HepG2 (cell line): Measurements from ENCODE around the gene DNAJB11. TPM values are rescaled to one million over a fixed set of nuclear protein-coding genes. Genes with fewer than 3 reads are reported as not detected.

Experiments used
- ATF6 ChIP-seq: sonication (generic); formaldehyde crosslinking; conservative IDR thresholded peaks from 2 replicates; pipeline ENCODE4 v1.4.0; 2020; ENCODE audit warnings: missing genetic modification reagents
- CBX5 ChIP-seq: sonication (generic); formaldehyde crosslinking; IDR thresholded peaks from 2 replicates; pipeline ENCODE4 v1.4.0; 2020; ENCODE audit warnings: missing genetic modification reagents, borderline replicate concordance
- DNMT1 ChIP-seq: sonication (generic); formaldehyde crosslinking; IDR thresholded peaks from 2 replicates; pipeline ENCODE4 v1.5.1; 2020; ENCODE audit warnings: mild to moderate bottlenecking, missing genetic modification reagents
- IRF2 ChIP-seq: IDR thresholded peaks from 2 replicates; pipeline ENCODE4 v1.6.1; 2018; ENCODE audit warnings: missing genetic modification reagents, missing compliant biosample characterization
- MTERF4 ChIP-seq: sonication (generic); formaldehyde crosslinking; IDR thresholded peaks from 2 replicates; pipeline ENCODE4 v1.8.0; 2023; ENCODE audit warnings: mild to moderate bottlenecking, missing genetic modification reagents
- PHF21A ChIP-seq: sonication (generic); formaldehyde crosslinking; IDR thresholded peaks from 2 replicates; pipeline ENCODE4 v1.5.0; 2020; ENCODE audit warnings: mild to moderate bottlenecking, missing genetic modification reagents
- PRDM15 ChIP-seq: sonication (generic); formaldehyde crosslinking; IDR thresholded peaks from 2 replicates; pipeline ENCODE4 v1.4.0; 2020; ENCODE audit warnings: missing genetic modification reagents
- RAD51 ChIP-seq: fragments of 450-650 bp; IDR thresholded peaks from 2 replicates; pipeline ENCODE4 v1.6.1; 2016; ENCODE audit warnings: borderline replicate concordance
- RFXANK ChIP-seq: IDR thresholded peaks from 2 replicates; pipeline ENCODE4 v1.6.1; 2016
- STAG1 ChIP-seq: sonication (generic); formaldehyde crosslinking; IDR thresholded peaks from 2 replicates; pipeline ENCODE4 v1.4.0; 2020; ENCODE audit warnings: missing genetic modification reagents
- TFAP4 ChIP-seq: sonication (generic); IDR thresholded peaks from 2 replicates; pipeline ENCODE4 v1.6.1; 2016; ENCODE audit warnings: low read depth, borderline replicate concordance
- ZNF354B ChIP-seq: sonication (generic); formaldehyde crosslinking; IDR thresholded peaks from 2 replicates; pipeline ENCODE4 v1.8.0; 2022; ENCODE audit warnings: mild to moderate bottlenecking, missing genetic modification reagents
- ZNF552 ChIP-seq: sonication (generic); formaldehyde crosslinking; IDR thresholded peaks from 2 replicates; pipeline ENCODE4 v1.9.0; 2022; ENCODE audit warnings: missing genetic modification reagents, mild to moderate bottlenecking, borderline replicate concordance
- ZNF574 ChIP-seq: sonication (generic); formaldehyde crosslinking; IDR thresholded peaks from 2 replicates; pipeline ENCODE4 v1.4.0; 2020; ENCODE audit warnings: missing genetic modification reagents
- ZNF598 ChIP-seq: sonication (generic); formaldehyde crosslinking; IDR thresholded peaks from 2 replicates; pipeline ENCODE4 v1.5.1; 2020; ENCODE audit warnings: mild to moderate bottlenecking, missing genetic modification reagents, borderline replicate concordance
- ZNF652 ChIP-seq: IDR thresholded peaks from 2 replicates; pipeline ENCODE4 v1.6.1; 2016; ENCODE audit warnings: low read depth, borderline replicate concordance
- ZNF737 ChIP-seq: sonication (generic); formaldehyde crosslinking; IDR thresholded peaks from 2 replicates; pipeline ENCODE4 v1.5.0; 2020; ENCODE audit warnings: missing genetic modification reagents, mild to moderate bottlenecking, borderline replicate concordance
- ZNF878 ChIP-seq: sonication (generic); formaldehyde crosslinking; IDR thresholded peaks from 2 replicates; pipeline ENCODE4 v1.8.1; 2023; ENCODE audit warnings: mild to moderate bottlenecking, missing genetic modification reagents, moderate library complexity
- polyA plus RNA-seq, 8 experiments: library from polyadenylated mRNA; depleted of rRNA in 3 of 8; stranded (reverse) in 7 of 8; unstranded in 1 of 8; fragments of >200 nt; fragmentation: Illumina TruSeq in 4 of 8; extraction: Trizol in 4 of 8; gene quantifications; 2 replicates each; pipeline versions ENCODE4 v1.2.1 to v1.2.3, GENCODE V29; 2011 to 2016; ENCODE audit warnings: low read depth in 4 of 8, missing spikeins in 1 of 8, mixed read lengths in 1 of 8; ENCODE audit not compliant: insufficient read depth in 1 of 8
- total RNA-seq, 5 experiments: library from RNA; depleted of rRNA; stranded (reverse); fragments of >200 nt; fragmentation: Illumina TruSeq; extraction: Trizol; gene quantifications; 2 replicates each; pipeline ENCODE4 v1.2.3, GENCODE V29; 2016; ENCODE audit warnings: low read depth in 1 of 5

Gene DNAJB11
- total and polyA plus RNA-seq, 2 of the 13 experiments (the other 11 are each of a cell fraction or from before 2014, with no cell fraction given), result 41.0 to 132 TPM

GRCh38 chr3:186540221-186540834, 30.2 kb upstream of the DNAJB11 start (continued):
- no peak for TF ChIP-seq PHF21A (CRISPR knock-in tag)
- TF ChIP-seq ZNF737, result no peak
- TF ChIP-seq CBX5 (CRISPR knock-in tag), result no peak
- TF ChIP-seq ATF6 (CRISPR knock-in tag), result 0 out of 2 replicates have a peak, but pooled peaks have one; percentile 55
- no peak for TF ChIP-seq PRDM15 (CRISPR knock-in tag)
- no peak for TF ChIP-seq ZNF354B (CRISPR knock-in tag)
- no peak for TF ChIP-seq TFAP4
- no peak for TF ChIP-seq ZNF598 (CRISPR knock-in tag)
- no peak for TF ChIP-seq ZNF652
- no peak for TF ChIP-seq ZNF878 (CRISPR knock-in tag)
- 0 out of 2 replicates have a peak, but pooled peaks have one; percentile 36 for TF ChIP-seq RFXANK
- peak; percentile 92 for TF ChIP-seq STAG1 (CRISPR knock-in tag)
- no peak for TF ChIP-seq RAD51
- no peak for TF ChIP-seq ZNF574 (CRISPR knock-in tag)
- TF ChIP-seq IRF2 (CRISPR knock-in tag), result 0 out of 2 replicates have a peak, but pooled peaks have one; percentile 28
- TF ChIP-seq ZNF552 (CRISPR knock-in tag), result no peak
- no peak for TF ChIP-seq DNMT1 (CRISPR knock-in tag)
- TF ChIP-seq MTERF4 (CRISPR knock-in tag), result no peak
